ENCODE results near the gene MMP7. TPM values are rescaled to one million over a fixed set of nuclear protein-coding genes. Genes with fewer than 3 reads are reported as not detected.

The MMP7 gene
- total RNA-seq, 1 donor from 2014 or later, result not detected

GRCh38 chr11:102564110-102564509, 33.6 kb upstream of the MMP7 start:
- no peak overlapping the region for H3K4me3 Mint-ChIP-seq
- Histone ChIP-seq H3K4me3 (no peak overlapping the region), H3K4me1 (peaks cover 5% of the 10 kb centered on the region), H2AFZ (replicated peaks) (no peak overlapping the region), H3K4me2 (no peak overlapping the region), H3K79me2 (ENCODE audit: low read depth) (no peaks in the 10 kb centered on the region), H3K27me3 (no peaks in the 10 kb centered on the region), H3K9me3 (ENCODE audit: low read depth) (no peaks in the 10 kb centered on the region), H4K20me1 (ENCODE audit: low read depth) (no peaks in the 10 kb centered on the region), H3K27ac (no peak overlapping the region), H3K9ac (no peak overlapping the region), H3K36me3 (no peaks in the 10 kb centered on the region), H3F3A (ENCODE audit: low read depth) (no peaks in the 10 kb centered on the region)
- H3K36me3 Mint-ChIP-seq, result no peaks in the 10 kb centered on the region
- TF ChIP-seq EZH2phosphoT487 (IDR thresholded peaks at IDR 0.05) (no peak), EZH2 (IDR thresholded peaks at IDR 0.05) (no peak)
- TF ChIP-seq, protein P1, sequence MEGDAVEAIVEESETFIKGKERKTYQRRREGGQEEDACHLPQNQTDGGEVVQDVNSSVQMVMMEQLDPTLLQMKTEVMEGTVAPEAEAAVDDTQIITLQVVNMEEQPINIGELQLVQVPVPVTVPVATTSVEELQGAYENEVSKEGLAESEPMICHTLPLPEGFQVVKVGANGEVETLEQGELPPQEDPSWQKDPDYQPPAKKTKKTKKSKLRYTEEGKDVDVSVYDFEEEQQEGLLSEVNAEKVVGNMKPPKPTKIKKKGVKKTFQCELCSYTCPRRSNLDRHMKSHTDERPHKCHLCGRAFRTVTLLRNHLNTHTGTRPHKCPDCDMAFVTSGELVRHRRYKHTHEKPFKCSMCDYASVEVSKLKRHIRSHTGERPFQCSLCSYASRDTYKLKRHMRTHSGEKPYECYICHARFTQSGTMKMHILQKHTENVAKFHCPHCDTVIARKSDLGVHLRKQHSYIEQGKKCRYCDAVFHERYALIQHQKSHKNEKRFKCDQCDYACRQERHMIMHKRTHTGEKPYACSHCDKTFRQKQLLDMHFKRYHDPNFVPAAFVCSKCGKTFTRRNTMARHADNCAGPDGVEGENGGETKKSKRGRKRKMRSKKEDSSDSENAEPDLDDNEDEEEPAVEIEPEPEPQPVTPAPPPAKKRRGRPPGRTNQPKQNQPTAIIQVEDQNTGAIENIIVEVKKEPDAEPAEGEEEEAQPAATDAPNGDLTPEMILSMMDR (IDR thresholded peaks at IDR 0.05), result no peak
- H3K27ac Mint-ChIP-seq, result no peak overlapping the region
- peaks cover 9% of the 10 kb centered on the region for H3K9me3 Mint-ChIP-seq
- no peak for DNase-seq (ENCODE audit: low spot score)
- H3K4me1 Mint-ChIP-seq, result no peaks in the 10 kb centered on the region
- no peaks in the 10 kb centered on the region for H3K27me3 Mint-ChIP-seq (ENCODE audit: insufficient read depth, low read depth)

- Histone ChIP-seq H3K4me1 (peaks cover 5% of the 10 kb centered on the region), H3K9ac (no peak overlapping the region), H3K9me3 (ENCODE audit: low read depth) (no peaks in the 10 kb centered on the region), H4K20me1 (ENCODE audit: low read depth) (no peaks in the 10 kb centered on the region), H3K36me3 (no peaks in the 10 kb centered on the region), H3K79me2 (ENCODE audit: low read depth) (no peaks in the 10 kb centered on the region), H3K27me3 (no peaks in the 10 kb centered on the region), H3K4me2 (no peak overlapping the region), H3F3A (ENCODE audit: low read depth) (no peaks in the 10 kb centered on the region), H3K27ac (no peak overlapping the region), H2AFZ (replicated peaks) (no peak overlapping the region), H3K4me3 (no peak overlapping the region)
- Mint-ChIP-seq H3K4me3 (no peak overlapping the region), H3K36me3 (no peaks in the 10 kb centered on the region), H3K27ac (no peak overlapping the region), H3K9me3 (peaks cover 5% of the 10 kb centered on the region), H3K27me3 (ENCODE audit: insufficient read depth, low read depth) (no peaks in the 10 kb centered on the region), H3K4me1 (no peaks in the 10 kb centered on the region)
- DNase-seq (ENCODE audit: low spot score), result no peak
- TF ChIP-seq, protein P1 (IDR thresholded peaks at IDR 0.05), result no peak
- TF ChIP-seq EZH2 (IDR thresholded peaks at IDR 0.05) (no peak), EZH2phosphoT487 (IDR thresholded peaks at IDR 0.05) (no peak)
Measured at GRCh38 chr11:102561636-102562035, 31.1 kb upstream of the MMP7 start.

- no peaks in the 10 kb centered on the region for H4K20me1 ChIP-seq (ENCODE audit: low read depth)
- H3K79me2 ChIP-seq (ENCODE audit: low read depth), result no peaks in the 10 kb centered on the region
- no peak overlapping the region for H3K4me2 ChIP-seq
- H3K9me3 ChIP-seq (ENCODE audit: low read depth), result no peaks in the 10 kb centered on the region
- Mint-ChIP-seq H3K27me3 (ENCODE audit: insufficient read depth, low read depth) (no peaks in the 10 kb centered on the region), H3K27ac (no peak overlapping the region), H3K4me1 (no peaks in the 10 kb centered on the region), H3K9me3 (no peaks in the 10 kb centered on the region), H3K4me3 (no peak overlapping the region), H3K36me3 (no peaks in the 10 kb centered on the region)
- H2AFZ ChIP-seq (replicated peaks), result no peak overlapping the region
- H3F3A ChIP-seq (ENCODE audit: low read depth), result no peaks in the 10 kb centered on the region
- H3K4me3 ChIP-seq, result no peak overlapping the region
- peaks cover 5% of the 10 kb centered on the region for H3K4me1 ChIP-seq
- TF ChIP-seq EZH2 (IDR thresholded peaks at IDR 0.05) (no peak), EZH2phosphoT487 (IDR thresholded peaks at IDR 0.05) (no peak)
- TF ChIP-seq, protein P1 (IDR thresholded peaks at IDR 0.05), result no peak
- no peak overlapping the region for H3K9ac ChIP-seq
- no peak overlapping the region for H3K27ac ChIP-seq
- H3K36me3 ChIP-seq, result no peaks in the 10 kb centered on the region
- DNase-seq (ENCODE audit: low spot score), result no peak
- no peaks in the 10 kb centered on the region for H3K27me3 ChIP-seq
Measured at GRCh38 chr11:102560555-102561011, 30.0 kb upstream of the MMP7 start.

All from neural progenitor cell (in vitro differentiated cells).